ENCODE data around the gene LRCOL1. TPM values are rescaled to one million over a fixed set of nuclear protein-coding genes. Genes with fewer than 3 reads are reported as not detected.

Gene LRCOL1
- total and polyA plus RNA-seq, 2 of the 13 experiments (the other 11 are each of a cell fraction or from before 2014, with no cell fraction given) = not detected

GRCh38 chr12:132565365-132565764, 45.0 kb downstream of the LRCOL1 start:
- Histone ChIP-seq H3K4me3 (replicated peaks in 1 of 3; ENCODE audit: insufficient read depth in 1 of 3, low read depth in 2 of 3, low read length in 3 of 3) (no peak overlapping the region), H3K27ac (ENCODE audit: extremely low read length, insufficient read depth, low read length) (no peak overlapping the region), H3K4me2 (ENCODE audit: low read depth, low read length) (no peak overlapping the region), H3K9me3 (ENCODE audit: low read length) (no peaks in the 10 kb centered on the region), H2AFZ (ENCODE audit: low read length) (no peak overlapping the region), H3K4me1 (ENCODE audit: insufficient read depth, low read length) (peaks cover 12% of the 10 kb centered on the region; the same call in 1 of the 2 replicates), H4K20me1 (ENCODE audit: insufficient read depth, low read length) (peaks cover 22% of the 10 kb centered on the region; the same call in 1 of the 2 replicates), H3K36me3 (replicated peaks in 1 of 2; ENCODE audit: control insufficient read depth in 1 of 2, insufficient read depth in 2 of 2, low read length in 2 of 2) (peaks cover 3 to 13% of the 10 kb centered on the region in 2 experiments; a peak in 3 of 5 replicates), H3K27me3 (ENCODE audit: control insufficient read depth in 1 of 2, insufficient read depth in 2 of 2, low read length in 2 of 2) (no peaks in the 10 kb centered on the region), H3K9ac (ENCODE audit: insufficient read depth, low read depth, low read length) (no peak overlapping the region), H3K79me2 (ENCODE audit: insufficient read depth, low read length) (peaks cover 7% of the 10 kb centered on the region)
- intact Hi-C loops (cut with micrococcal nuclease; ENCODE audit: unreplicated experiment) = no loop called here
- ATAC-seq = no peak
- TF ChIP-seq KLF9 (CRISPR knock-in tag; IDR thresholded peaks at IDR 0.05; ENCODE audit: low read depth) = no peak
- in situ Hi-C loops (cut with HindIII; ENCODE audit: extremely low pct_ligation_motif_present, low pct_unique_long_range_greater_than_20kb) = no loop called here
- POLR2A ChIA-PET = no interaction called here
- DNase-seq (ENCODE audit: low spot score) = no peak
- CTCF ChIA-PET (ENCODE audit: low intra/inter-chr PET ratio, low total read pairs) = no interaction called here
- no TSS peak for BruUV-seq (replicated peaks)
- FAIRE-seq = no peak
- 98% methylated on average over 18 of the region's 18 CpGs for WGBS (ENCODE audit: low lambda C conversion rate)

GRCh38 chr12:132563911-132564310, 46.5 kb downstream of the LRCOL1 start:
- H3K4me1 ChIP-seq (ENCODE audit: insufficient read depth, low read length) = peaks cover 19% of the 10 kb centered on the region
- H3K9ac ChIP-seq (ENCODE audit: insufficient read depth, low read depth, low read length) = no peak overlapping the region
- TF ChIP-seq, protein P1, sequence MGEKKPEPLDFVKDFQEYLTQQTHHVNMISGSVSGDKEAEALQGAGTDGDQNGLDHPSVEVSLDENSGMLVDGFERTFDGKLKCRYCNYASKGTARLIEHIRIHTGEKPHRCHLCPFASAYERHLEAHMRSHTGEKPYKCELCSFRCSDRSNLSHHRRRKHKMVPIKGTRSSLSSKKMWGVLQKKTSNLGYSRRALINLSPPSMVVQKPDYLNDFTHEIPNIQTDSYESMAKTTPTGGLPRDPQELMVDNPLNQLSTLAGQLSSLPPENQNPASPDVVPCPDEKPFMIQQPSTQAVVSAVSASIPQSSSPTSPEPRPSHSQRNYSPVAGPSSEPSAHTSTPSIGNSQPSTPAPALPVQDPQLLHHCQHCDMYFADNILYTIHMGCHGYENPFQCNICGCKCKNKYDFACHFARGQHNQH (CRISPR knock-in tag; IDR thresholded peaks at IDR 0.05) = no peak
- TF ChIP-seq HOXA5 (CRISPR knock-in tag; IDR thresholded peaks at IDR 0.05) (no peak), HNRNPL (IDR thresholded peaks at IDR 0.05; ENCODE audit: low read depth, low read length) (no peak), BCL6 (CRISPR knock-in tag; IDR thresholded peaks at IDR 0.05) (no peak), KMT2B (CRISPR knock-in tag; IDR thresholded peaks at IDR 0.05) (no peak)
- WGBS (ENCODE audit: low lambda C conversion rate) = 96% methylated on average over 8 of the region's 20 CpGs
- peaks cover 7% of the 10 kb centered on the region for H3K79me2 ChIP-seq (ENCODE audit: insufficient read depth, low read length)
- intact Hi-C loops (cut with micrococcal nuclease; ENCODE audit: unreplicated experiment) (no loop called here), in situ Hi-C loops (cut with HindIII; ENCODE audit: extremely low pct_ligation_motif_present, low pct_unique_long_range_greater_than_20kb) (no loop called here)
- ATAC-seq (no peak), DNase-seq (ENCODE audit: low spot score) (no peak), FAIRE-seq (no peak)
- H3K9me3 ChIP-seq (ENCODE audit: low read length) = no peaks in the 10 kb centered on the region
- no peak overlapping the region for H2AFZ ChIP-seq (ENCODE audit: low read length)
- POLR2A ChIA-PET = no interaction called here
- no peaks in the 10 kb centered on the region for H3K27me3 ChIP-seq (ENCODE audit: control insufficient read depth in 1 of 2, insufficient read depth in 2 of 2, low read length in 2 of 2)
- H4K20me1 ChIP-seq (ENCODE audit: insufficient read depth, low read length) = peaks cover 22% of the 10 kb centered on the region; the same call in 1 of the 2 replicates
- CTCF ChIA-PET (ENCODE audit: low intra/inter-chr PET ratio, low total read pairs) = no interaction called here
- no peak overlapping the region for H3K4me2 ChIP-seq (ENCODE audit: low read depth, low read length)
- no TSS peak for BruUV-seq (replicated peaks)
- peaks cover 3 to 13% of the 10 kb centered on the region in 2 experiments; a peak in 2 of 5 replicates for H3K36me3 ChIP-seq (replicated peaks in 1 of 2; ENCODE audit: control insufficient read depth in 1 of 2, insufficient read depth in 2 of 2, low read length in 2 of 2)
- H3K4me3 ChIP-seq (replicated peaks in 1 of 3; ENCODE audit: insufficient read depth in 1 of 3, low read depth in 2 of 3, low read length in 3 of 3) = no peak overlapping the region
- H3K27ac ChIP-seq (ENCODE audit: extremely low read length, insufficient read depth, low read length) = no peak overlapping the region

Measured in HepG2 (cell line).